Choroid plexus epithelial cell (primary cell): ENCODE measurements around the gene ZNF462.
A peak's percentile ranks its signal among the peaks of the same experiment; 100 is the strongest.

Source experiments
- DNase-seq: peaks from one replicate; pipeline ENCODE4 v3.0.0-alpha.2; 2010; ENCODE audit warnings: low read depth
- H3K4me3 ChIP-seq: 2 replicates; pipeline ENCODE4 v1.5.1; 2011; ENCODE audit warnings: low read depth, mild to moderate bottlenecking, control low read depth, low read length, moderate library complexity
- TF ChIP-seq, protein P1 (sequence below): conservative IDR thresholded peaks from 2 replicates; pipeline ENCODE4 v1.5.1; 2011; ENCODE audit warnings: low read depth, mild to moderate bottlenecking, control low read depth, inconsistent platforms, low read length, moderate library complexity

ZNF462 gene

DNA sequence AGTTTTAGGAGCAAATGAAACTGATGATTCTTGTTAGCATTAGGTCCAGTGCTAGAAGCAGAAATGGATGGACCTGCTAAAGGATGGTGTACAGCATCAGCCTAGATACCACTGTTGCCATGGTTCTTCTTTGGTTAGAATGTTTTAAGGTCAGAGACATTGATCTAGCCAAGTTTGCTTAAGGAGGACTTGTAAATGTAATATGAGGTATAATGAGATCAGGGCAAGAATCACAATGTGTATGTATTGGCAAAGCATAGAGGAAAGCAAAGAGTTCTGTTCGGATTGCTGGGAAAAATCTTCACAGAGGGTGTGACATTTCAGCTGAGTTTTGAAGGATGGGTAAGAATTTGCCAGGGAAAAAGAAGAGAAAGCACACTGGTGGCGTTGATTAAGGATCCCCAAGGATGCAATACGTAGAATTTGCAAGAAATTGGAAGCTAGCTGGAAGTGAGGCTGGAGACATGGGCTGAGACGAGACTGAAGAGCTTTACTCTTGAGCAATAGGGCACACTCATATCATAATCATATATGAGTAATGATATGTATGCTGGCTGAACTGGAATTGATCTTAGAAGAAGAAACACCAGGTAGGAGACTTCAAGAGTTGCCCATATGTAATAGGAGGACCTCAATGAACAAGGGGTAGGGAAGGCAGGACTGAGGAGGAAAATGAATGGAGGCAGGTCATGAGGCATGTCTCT is 102.0 kb downstream of the ZNF462 start:
- no peak overlapping the region for H3K4me3 ChIP-seq
- DNase-seq = no peak
- TF ChIP-seq, protein P1, sequence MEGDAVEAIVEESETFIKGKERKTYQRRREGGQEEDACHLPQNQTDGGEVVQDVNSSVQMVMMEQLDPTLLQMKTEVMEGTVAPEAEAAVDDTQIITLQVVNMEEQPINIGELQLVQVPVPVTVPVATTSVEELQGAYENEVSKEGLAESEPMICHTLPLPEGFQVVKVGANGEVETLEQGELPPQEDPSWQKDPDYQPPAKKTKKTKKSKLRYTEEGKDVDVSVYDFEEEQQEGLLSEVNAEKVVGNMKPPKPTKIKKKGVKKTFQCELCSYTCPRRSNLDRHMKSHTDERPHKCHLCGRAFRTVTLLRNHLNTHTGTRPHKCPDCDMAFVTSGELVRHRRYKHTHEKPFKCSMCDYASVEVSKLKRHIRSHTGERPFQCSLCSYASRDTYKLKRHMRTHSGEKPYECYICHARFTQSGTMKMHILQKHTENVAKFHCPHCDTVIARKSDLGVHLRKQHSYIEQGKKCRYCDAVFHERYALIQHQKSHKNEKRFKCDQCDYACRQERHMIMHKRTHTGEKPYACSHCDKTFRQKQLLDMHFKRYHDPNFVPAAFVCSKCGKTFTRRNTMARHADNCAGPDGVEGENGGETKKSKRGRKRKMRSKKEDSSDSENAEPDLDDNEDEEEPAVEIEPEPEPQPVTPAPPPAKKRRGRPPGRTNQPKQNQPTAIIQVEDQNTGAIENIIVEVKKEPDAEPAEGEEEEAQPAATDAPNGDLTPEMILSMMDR = no peak

DNA sequence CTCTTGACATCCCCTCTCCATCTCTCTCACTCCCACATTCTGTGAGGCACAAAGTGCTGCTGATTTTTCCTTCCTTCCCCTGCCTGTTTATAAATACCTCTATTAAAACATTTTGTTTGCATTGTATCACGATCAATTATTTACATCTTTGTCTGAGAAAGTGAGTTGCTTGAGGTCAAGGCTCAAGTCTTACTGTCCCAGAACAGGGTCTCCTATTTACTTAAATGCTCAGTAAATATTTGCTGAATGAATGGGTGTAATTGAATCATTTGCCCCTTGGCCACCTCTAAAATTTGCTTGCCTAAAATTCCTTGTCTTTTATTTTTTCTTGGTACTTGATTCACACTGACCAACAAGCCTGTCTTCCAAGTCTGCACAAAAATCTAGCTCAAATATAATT is 103.5 kb downstream of the ZNF462 start:
- TF ChIP-seq, protein P1 = no peak
- no peak overlapping the region for H3K4me3 ChIP-seq
- no peak for DNase-seq

DNA sequence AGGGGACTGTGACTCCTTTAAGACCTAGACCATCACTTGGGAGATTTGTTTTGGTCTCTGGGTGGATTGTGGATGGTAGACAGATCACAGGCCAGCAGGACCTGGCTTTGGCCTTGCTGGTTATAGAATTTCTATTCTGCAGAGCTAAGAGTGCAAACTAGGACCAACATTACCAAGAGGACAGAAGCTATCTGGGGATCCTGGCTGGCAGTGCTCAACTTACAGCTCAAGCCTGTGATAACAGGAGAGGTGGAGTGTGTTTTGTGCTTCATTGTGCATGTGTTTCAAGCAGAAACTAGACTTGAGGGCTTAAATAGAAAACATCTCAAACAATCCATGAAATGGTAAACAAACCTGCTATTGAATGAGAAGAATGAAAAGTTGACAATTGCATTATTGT is 106.7 kb downstream of the ZNF462 start:
- no peak for DNase-seq
- H3K4me3 ChIP-seq = no peak overlapping the region
- TF ChIP-seq, protein P1 = no peak

DNA sequence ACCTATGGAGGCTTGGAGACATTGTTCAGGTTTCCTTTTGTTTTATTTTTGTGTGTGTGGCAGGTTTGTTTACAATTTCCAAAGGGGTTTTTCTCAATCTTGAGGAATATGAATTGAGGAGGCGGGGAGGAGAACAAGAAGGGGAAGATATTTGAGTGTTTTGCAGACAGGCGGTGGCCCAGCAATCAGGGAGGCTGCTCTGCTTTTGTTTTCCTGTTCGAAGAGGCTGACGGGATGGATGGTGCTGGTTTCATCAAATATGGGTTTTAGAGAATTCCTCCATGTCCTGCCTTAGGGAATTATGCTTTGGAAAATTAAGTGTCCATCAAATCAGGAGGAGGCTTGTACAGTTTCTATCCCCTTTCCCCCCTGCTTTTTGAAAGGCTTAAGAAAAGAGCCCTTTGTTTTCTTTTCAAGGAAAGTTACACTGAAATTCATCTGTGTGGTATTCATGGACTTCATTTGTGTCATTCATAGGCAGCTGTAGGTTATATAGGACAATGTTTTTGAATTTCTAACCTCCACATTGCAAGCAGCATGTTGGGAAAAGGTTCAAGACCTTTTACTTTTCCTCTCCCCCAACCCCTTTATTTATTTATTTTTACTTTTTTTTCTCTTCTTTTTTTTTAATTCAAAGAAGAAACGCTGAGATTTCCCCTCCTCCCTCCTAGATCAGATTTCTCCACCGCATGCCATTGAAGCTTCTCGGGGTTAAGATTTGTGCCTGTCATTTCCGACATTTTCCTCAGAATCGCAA is 107.4 kb downstream of the ZNF462 start:
- TF ChIP-seq, protein P1 = no peak
- H3K4me3 ChIP-seq = no peak overlapping the region
- peak; percentile 38 for DNase-seq

DNA sequence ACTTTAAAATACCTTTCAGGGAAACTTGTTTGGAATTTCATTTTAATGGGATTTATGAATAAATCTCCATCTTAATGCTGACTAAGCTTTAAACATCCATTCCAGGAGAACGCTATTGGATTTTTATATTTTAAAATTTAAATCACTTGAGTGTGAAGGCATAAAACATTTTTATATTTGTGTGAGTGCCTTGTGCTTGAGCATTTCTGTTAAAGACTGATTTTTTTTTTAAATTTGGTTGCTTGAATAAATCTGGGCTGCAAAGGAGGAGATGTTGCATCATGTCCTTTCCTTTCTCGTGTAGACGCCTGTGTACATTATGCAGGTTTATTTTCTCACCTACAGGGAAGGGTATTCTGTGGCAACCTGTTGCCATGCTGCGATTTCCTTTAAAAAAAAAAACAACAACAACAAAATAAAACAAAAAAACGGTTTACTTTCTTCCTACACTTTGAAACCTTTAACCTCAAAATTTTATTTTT is 108.1 kb downstream of the ZNF462 start:
- H3K4me3 ChIP-seq = no peak overlapping the region
- peak; percentile 19 for DNase-seq
- TF ChIP-seq, protein P1 = no peak

DNA sequence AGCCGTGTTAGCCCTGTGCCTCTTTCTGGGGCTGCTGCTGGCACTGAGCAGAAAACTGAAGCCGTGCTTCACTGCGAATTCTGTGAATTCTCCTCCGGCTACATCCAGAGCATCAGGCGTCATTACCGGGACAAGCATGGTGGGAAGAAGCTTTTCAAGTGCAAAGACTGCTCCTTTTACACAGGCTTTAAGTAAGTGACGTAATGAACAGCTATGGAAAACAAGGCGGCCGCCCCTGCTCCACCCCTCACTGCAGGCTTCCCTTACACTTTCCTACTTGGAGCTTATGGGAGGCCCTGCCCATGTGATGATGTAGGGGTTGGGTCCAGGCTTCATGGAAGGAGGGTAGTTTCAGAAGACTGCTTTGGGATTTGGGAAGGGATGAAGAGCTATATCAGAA is 109.1 kb downstream of the ZNF462 start:
- no peak overlapping the region for H3K4me3 ChIP-seq
- TF ChIP-seq, protein P1 = no peak
- DNase-seq = no peak
